ENCODE results near the gene TESPA1.

The TESPA1 gene

DNA sequence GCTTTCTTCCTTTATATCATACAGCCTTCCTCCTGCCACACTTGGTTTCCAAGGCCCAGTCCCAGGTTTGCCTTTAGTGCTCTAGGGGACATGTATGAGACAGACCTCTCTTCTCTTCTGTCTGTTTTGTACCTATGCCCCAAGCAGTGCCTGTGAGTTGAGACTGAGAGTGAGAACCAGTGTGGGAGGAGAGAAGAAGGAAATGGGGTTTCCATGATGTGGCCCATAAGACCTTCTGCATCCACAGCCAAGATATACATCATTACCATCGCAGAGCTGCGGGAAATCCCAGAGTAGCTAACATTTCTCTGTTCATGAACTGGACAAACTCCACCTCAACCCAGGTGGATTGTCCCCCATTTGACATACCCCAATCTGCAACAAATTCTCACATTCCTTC lies 2.8 kb downstream of the TESPA1 start:
- peak in 1 of 3 donors; percentile 10 for DNase-seq

DNA sequence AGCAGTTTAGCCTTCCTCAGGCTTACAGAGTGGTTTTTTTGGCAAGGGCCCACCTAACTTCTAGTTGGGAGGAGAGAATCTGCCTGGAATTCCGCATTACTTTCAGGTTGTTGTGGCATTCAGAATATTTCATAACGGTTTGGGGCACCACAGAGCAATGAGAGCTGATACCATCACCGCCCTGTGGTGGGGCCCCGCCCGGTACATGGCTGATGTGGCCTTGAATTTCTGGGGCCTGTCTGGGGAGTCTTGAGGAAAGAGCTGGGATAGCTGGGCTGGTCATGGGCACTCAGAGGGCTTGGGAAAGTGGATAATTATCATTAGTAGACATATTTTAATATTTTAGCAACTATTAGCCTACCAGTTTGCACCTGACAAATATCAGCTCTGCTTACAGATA lies 4.2 kb downstream of the TESPA1 start:
- no peak for DNase-seq

DNA sequence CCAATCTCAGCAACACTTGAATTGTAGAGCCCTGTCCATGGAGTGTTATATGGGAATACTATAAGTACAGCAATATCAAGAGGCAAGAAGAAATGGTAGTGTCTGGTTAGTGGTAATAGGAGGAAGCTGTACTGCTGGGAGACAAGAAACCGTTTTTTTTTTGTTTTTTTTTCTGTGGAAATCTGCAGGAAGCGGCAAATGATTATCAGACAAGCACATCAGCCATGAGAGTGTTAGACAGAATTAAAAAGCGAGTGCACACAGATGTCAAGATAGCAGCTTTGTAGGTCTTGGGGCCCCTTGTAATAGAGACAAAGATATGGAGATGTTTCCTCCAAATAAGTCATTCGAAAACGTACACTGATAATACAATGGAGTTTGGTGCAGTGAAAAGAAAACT lies 6.7 kb downstream of the TESPA1 start:
- no peak for DNase-seq

- no peak for DNase-seq
Measured at GRCh38 chr12:54977155-54977554, 7.4 kb downstream of the TESPA1 start.

- DNase-seq = no peak
Measured at GRCh38 chr12:54975875-54976274, 8.7 kb downstream of the TESPA1 start.

GRCh38 chr12:54975272-54975671 lies 9.3 kb downstream of the TESPA1 start:
- no peak for DNase-seq

DNA sequence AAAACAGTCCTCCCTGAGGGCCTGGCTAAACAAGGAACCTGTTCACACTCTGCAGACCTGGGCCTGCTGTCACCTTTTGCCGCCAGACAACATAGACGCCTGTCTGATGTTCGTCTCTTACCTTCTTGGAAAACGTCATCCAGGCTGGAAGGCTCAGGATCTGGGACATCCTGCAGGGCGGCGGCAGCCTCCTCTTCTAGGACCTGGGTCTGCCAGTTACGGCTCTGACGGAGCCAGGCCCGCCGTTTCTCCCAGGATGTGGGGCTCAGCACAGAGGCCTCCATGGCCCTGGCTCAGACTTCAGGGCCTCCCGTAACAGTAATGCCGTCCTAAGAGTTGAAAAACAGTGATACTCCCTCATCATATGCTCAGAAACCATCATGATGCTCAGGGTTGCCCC lies 10.3 kb downstream of the TESPA1 start:
- DNase-seq = no peak

GRCh38 chr12:54973556-54973955 lies 11.0 kb downstream of the TESPA1 start:
- DNase-seq = no peak

DNA sequence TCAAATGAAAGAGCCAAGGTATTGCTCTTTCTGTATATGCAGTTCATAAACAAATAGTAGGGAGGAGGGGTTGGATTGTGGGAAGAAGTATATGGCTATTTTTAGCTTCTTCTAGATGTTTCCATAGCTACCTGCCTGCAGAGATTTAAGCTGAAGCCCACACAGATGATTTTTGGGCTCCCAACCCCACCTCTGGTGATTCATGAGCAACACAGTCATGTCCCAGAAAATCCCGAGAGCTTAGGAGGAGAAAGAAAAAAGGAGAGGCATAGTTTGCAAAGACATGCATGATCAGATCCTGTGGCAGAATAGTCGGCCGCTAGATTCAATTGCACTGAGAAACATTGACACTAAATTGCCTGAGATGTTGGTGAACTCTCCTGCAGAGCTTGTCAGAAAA lies 13.8 kb downstream of the TESPA1 start:
- no peak for DNase-seq

- no peak for DNase-seq
Measured at GRCh38 chr12:54968181-54968730, 16.3 kb downstream of the TESPA1 start.

DNA sequence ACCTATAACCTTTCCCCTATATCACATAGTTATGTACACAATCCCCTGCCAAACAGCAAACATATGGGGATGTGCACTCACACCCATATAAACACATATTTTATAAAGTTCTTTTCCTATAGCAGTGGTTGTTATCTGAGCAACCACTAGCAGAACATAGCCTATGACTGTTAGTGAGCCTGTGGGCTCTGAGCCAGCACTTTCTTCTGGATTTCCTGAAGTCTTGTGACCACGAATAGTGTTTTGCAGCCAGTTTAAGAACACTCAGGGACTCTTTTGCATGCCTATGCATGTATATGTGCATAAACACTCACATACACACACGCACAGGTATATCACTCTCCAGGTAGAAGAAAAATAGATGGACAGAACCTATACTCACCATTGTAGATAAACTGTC lies 17.1 kb downstream of the TESPA1 start:
- DNase-seq = no peak

DNA sequence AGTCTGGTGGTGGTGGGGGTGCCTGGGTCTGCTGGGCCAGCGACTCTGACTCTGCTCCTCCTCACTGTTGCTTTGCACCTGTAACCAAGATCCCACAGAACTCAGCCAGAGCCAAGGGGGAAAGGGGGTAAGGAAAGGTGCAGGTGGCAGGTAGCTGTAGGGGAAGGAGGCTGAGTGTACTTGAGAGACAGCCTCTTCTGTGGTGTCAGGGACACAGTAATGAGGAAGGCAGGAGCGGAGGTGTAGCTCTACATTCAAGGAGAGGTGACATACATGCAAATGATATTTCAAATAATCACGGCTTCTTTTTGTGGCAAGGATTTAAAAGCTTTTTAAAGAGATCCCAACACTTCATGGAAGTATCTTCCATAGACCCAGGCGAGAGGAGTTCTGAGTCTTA lies 23.4 kb downstream of the TESPA1 start:
- no peak for DNase-seq

GRCh38 chr12:54959291-54960018 lies 25.1 kb downstream of the TESPA1 start:
- peak; percentile 55 to 64 (median 58) for DNase-seq

DNA sequence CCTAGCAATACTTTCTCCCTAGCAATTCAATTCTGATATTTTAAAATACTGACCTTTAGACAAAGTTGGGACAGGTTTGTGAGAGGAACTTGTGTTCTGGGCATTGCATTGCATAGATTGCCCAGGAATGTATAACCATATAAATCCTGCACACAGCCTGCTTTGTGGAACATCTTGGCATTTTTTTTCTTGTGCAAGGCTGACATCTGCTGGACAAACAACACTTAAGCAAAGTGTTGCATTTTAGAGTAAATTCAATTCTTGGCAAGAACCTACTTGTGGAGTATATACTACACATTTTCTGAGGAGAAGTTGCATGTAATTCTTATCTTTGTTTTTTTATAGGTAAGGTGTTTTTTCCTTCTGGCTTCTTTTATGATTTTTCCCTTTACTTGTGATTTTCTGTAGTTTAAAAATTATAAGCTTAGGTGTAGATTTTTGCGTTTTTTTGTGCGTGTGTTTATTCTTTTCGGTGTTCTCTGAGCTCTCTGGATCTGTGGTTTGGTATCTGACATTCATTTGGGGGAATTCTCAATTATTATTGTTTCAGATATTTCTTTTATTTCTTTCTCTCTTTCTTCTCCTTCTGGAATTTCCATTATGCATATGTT lies 26.4 kb downstream of the TESPA1 start:
- DNase-seq = peak; percentile 72 to 86 (median 84)

GRCh38 chr12:54956818-54957641 lies 27.5 kb downstream of the TESPA1 start:
- peak; percentile 44 to 72 (median 68) for DNase-seq

- DNase-seq = no peak
Measured at GRCh38 chr12:54956322-54956721, 28.2 kb downstream of the TESPA1 start.

DNA sequence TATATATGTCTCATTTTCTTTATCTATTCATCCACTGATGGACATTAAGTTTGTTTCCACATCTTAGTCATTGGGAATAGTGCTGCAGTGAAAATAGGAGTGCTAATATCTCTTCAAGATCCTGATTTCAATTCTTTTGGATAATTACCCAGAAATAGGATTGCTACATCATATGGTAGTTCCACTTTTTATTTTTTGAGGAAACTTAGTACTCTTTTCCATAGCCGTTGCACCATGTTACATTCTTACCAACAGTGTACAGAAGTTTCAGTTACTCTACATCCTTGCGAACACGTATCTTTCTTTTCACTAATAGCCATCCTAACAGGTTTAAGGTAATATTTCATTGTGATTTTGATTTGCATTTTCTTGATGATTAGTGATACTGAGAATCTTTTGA lies 29.8 kb downstream of the TESPA1 start:
- peak in 2 of 3 donors; percentile 29 to 44 for DNase-seq

GRCh38 chr12:54954228-54954627 lies 30.3 kb downstream of the TESPA1 start:
- no peak for DNase-seq

GRCh38 chr12:54950071-54950727 lies 34.4 kb downstream of the TESPA1 start:
- no peak for DNase-seq

DNA sequence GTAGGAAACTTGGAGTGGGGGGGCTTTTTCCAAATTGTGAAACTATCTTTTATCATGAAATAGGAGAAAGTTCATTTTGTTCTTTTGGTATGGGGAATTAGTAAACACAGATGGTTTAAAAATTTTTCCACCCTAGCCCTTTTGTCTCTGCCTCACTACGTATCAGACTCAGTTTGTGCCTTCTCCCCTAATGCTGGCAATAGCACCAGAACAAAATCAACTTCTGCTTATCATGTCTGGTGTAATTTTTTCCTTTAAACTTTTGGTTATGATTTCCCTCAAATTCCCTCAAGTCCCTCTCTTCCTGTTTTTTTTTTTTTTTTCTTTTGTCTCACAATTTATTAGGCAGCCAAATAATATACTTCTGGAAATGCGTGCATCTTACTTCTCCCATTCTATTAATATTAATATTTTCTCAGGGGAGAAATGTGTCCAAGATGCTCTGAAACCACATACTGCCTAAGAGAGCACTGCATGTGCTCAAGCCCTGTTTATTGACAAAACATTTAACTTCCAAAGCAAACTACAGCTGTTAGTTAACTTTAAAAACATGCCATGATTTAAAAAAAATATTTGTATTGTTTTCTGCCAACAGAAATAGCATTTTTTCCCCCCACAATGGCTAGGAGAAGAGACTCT lies 35.4 kb downstream of the TESPA1 start:
- DNase-seq = no peak

DNA sequence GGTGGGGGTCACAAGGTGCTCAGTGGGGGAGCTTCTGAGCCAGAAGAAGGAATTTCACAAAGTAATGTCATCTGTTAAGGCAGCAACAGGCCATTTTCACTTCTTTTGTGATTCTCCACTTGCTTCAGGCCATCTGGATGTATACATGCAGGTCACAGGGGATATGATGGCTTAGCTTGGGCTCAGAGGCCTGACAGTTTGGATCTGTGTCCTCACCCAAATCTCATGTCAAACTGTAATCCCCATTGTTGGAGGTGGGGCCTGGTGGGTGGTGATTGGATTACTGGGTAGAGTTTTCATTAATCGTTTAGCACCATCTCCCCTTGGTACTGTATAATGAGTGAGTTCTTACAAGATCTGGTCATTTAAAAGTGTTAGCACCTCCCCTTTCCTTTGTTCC lies 36.4 kb downstream of the TESPA1 start:
- no peak for DNase-seq

- DNase-seq = no peak
Measured at GRCh38 chr12:54945082-54945481, 39.5 kb downstream of the TESPA1 start.

Measured in suppressor macrophage treated with lipopolysaccharide for 1 hour (primary cell).